Loucy (cell line): ENCODE measurements around the gene IFT122.

Experiments used
- H2AFZ ChIP-seq: fragments of 200-600 bp; sonication (generic); 2 replicates; pipeline ENCODE4 v1.6.0; 2016; ENCODE audit warnings: antibody characterized with exemption, mild to moderate bottlenecking, low read length, moderate library complexity
- H3F3A ChIP-seq: fragments of 200-600 bp; 2 replicates; pipeline ENCODE4 v1.6.0; 2016; ENCODE audit warnings: antibody characterized with exemption, low read depth, mild to moderate bottlenecking
- H3K27me3 ChIP-seq: fragments of 200-600 bp; sonication (generic); 2 replicates; pipeline ENCODE4 v1.6.1; 2014; ENCODE audit warnings: low read length, mild to moderate bottlenecking; ENCODE audit not compliant: insufficient read depth, poor library complexity, severe bottlenecking
- H3K36me3 ChIP-seq: fragments of 200-600 bp; sonication (generic); 2 replicates; pipeline ENCODE4 v1.6.1; 2016; ENCODE audit warnings: low read length; ENCODE audit not compliant: insufficient read depth
- H3K4me1 ChIP-seq: fragments of 200-600 bp; sonication (generic); 2 replicates; pipeline ENCODE4 v1.5.1; 2014; ENCODE audit warnings: low read length, mild to moderate bottlenecking; ENCODE audit not compliant: insufficient read depth, poor library complexity, severe bottlenecking
- H3K4me2 ChIP-seq: fragments of 200-600 bp; sonication (generic); 2 replicates; pipeline ENCODE4 v1.6.0; 2014; ENCODE audit warnings: antibody characterized with exemption, low read length, low read depth, mild to moderate bottlenecking; ENCODE audit not compliant: poor library complexity, severe bottlenecking
- H3K4me3 ChIP-seq: fragments of 200-600 bp; sonication (generic); 2 replicates; pipeline ENCODE4 v1.5.1; 2014; ENCODE audit warnings: low read length, mild to moderate bottlenecking, mixed read lengths; ENCODE audit not compliant: poor library complexity, severe bottlenecking
- H3K79me2 ChIP-seq: fragments of 200-600 bp; sonication (generic); 2 replicates; pipeline ENCODE4 v1.6.1; 2014; ENCODE audit warnings: low read length; ENCODE audit not compliant: insufficient read depth
- H3K9ac ChIP-seq: fragments of 200-600 bp; sonication (generic); 2 replicates; pipeline ENCODE4 v1.6.0; 2014; ENCODE audit warnings: mild to moderate bottlenecking, low read depth, low read length, moderate library complexity; ENCODE audit not compliant: poor library complexity, severe bottlenecking
- H3K9me2 ChIP-seq: fragments of 200-600 bp; sonication (generic); replicated peaks from 2 replicates; pipeline ENCODE4 v1.6.1; 2016; ENCODE audit warnings: low read depth, low read length, mixed read lengths
- H3K9me3 ChIP-seq: fragments of 200-600 bp; sonication (generic); 2 replicates; pipeline ENCODE4 v1.6.1; 2014; ENCODE audit warnings: mild to moderate bottlenecking, antibody characterized with exemption, low read length, low read depth; ENCODE audit not compliant: insufficient read depth
- H4K20me1 ChIP-seq: fragments of 200-600 bp; sonication (generic); 2 replicates; pipeline ENCODE4 v1.6.0; 2014; ENCODE audit warnings: antibody characterized with exemption, low read length, mild to moderate bottlenecking; ENCODE audit not compliant: insufficient read depth, poor library complexity, severe bottlenecking
- CTCF ChIP-seq: fragments of 200-600 bp; sonication (generic); conservative IDR thresholded peaks from 2 replicates; pipeline ENCODE4 v1.5.1; 2014; ENCODE audit warnings: mild to moderate bottlenecking, antibody characterized with exemption, low read length
- EZH2phosphoT487 ChIP-seq: fragments of 200-600 bp; IDR thresholded peaks from 2 replicates; pipeline ENCODE4 v1.6.1; 2018; ENCODE audit warnings: antibody characterized with exemption, mild to moderate bottlenecking, moderate library complexity, borderline replicate concordance

The IFT122 gene

GRCh38 chr3:129519449-129519848, 79.4 kb downstream of the IFT122 start:
- no peak overlapping the region for H3K9ac ChIP-seq
- no peaks in the 10 kb centered on the region for H3K27me3 ChIP-seq
- no peaks in the 10 kb centered on the region for H4K20me1 ChIP-seq
- H3K79me2 ChIP-seq = no peaks in the 10 kb centered on the region
- no peaks in the 10 kb centered on the region for H3F3A ChIP-seq
- TF ChIP-seq CTCF = no peak
- no peak for TF ChIP-seq EZH2phosphoT487
- H2AFZ ChIP-seq = no peak overlapping the region
- H3K9me2 ChIP-seq = no peaks in the 10 kb centered on the region
- no peaks in the 10 kb centered on the region for H3K36me3 ChIP-seq
- no peaks in the 10 kb centered on the region for H3K9me3 ChIP-seq
- H3K4me2 ChIP-seq = no peak overlapping the region
- no peak overlapping the region for H3K4me3 ChIP-seq
- no peaks in the 10 kb centered on the region for H3K4me1 ChIP-seq

- Histone ChIP-seq H3K4me2 (no peak overlapping the region), H3K36me3 (no peaks in the 10 kb centered on the region), H3F3A (no peaks in the 10 kb centered on the region), H3K4me3 (no peak overlapping the region), H2AFZ (no peak overlapping the region), H3K27me3 (no peaks in the 10 kb centered on the region), H3K79me2 (no peaks in the 10 kb centered on the region), H4K20me1 (no peaks in the 10 kb centered on the region), H3K9me2 (no peaks in the 10 kb centered on the region), H3K9me3 (no peaks in the 10 kb centered on the region), H3K4me1 (no peaks in the 10 kb centered on the region), H3K9ac (no peak overlapping the region)
- no peak for TF ChIP-seq CTCF
These were observed 80.1 kb downstream of the IFT122 start for GRCh38 chr3:129519896-129520715.

- H3K4me2 ChIP-seq = no peak overlapping the region
- H3K9me3 ChIP-seq = no peaks in the 10 kb centered on the region
- H3K4me1 ChIP-seq = no peaks in the 10 kb centered on the region
- H3K36me3 ChIP-seq = no peaks in the 10 kb centered on the region
- no peak for TF ChIP-seq CTCF
- no peaks in the 10 kb centered on the region for H3K79me2 ChIP-seq
- H3K27me3 ChIP-seq = no peaks in the 10 kb centered on the region
- H2AFZ ChIP-seq = no peak overlapping the region
- no peaks in the 10 kb centered on the region for H3F3A ChIP-seq
- H4K20me1 ChIP-seq = no peaks in the 10 kb centered on the region
- H3K4me3 ChIP-seq = no peak overlapping the region
- H3K9me2 ChIP-seq = no peaks in the 10 kb centered on the region
- H3K9ac ChIP-seq = no peak overlapping the region
These were observed 80.9 kb downstream of the IFT122 start for GRCh38 chr3:129520960-129521359.
